ENCODE results near the gene NCAM1. TPM values are rescaled to one million over a fixed set of nuclear protein-coding genes. Genes with fewer than 3 reads are reported as not detected.

Gene NCAM1
- total RNA-seq, 1 experiment from 2014 or later = 5.9 TPM

DNA sequence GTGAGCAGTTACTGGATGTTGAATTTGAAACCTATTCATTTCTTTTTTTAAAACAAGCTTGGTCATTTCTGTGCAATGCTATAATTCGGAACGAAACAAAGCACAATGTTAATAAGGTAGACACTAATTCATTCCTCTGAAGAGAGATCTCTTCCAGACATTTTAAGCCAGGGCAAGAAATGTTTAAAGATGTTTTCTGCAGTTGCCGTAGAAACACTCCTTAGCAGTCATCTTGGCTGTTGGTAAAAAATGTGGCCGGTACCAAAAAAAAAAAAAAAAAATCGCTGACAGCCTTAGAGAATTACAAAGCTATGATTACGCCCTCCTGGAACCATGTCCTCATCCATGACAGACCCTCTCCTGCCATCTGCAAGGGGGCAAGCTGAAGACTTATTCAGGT, 286.7 kb downstream of the NCAM1 start (continued):
- TF ChIP-seq, protein P1, sequence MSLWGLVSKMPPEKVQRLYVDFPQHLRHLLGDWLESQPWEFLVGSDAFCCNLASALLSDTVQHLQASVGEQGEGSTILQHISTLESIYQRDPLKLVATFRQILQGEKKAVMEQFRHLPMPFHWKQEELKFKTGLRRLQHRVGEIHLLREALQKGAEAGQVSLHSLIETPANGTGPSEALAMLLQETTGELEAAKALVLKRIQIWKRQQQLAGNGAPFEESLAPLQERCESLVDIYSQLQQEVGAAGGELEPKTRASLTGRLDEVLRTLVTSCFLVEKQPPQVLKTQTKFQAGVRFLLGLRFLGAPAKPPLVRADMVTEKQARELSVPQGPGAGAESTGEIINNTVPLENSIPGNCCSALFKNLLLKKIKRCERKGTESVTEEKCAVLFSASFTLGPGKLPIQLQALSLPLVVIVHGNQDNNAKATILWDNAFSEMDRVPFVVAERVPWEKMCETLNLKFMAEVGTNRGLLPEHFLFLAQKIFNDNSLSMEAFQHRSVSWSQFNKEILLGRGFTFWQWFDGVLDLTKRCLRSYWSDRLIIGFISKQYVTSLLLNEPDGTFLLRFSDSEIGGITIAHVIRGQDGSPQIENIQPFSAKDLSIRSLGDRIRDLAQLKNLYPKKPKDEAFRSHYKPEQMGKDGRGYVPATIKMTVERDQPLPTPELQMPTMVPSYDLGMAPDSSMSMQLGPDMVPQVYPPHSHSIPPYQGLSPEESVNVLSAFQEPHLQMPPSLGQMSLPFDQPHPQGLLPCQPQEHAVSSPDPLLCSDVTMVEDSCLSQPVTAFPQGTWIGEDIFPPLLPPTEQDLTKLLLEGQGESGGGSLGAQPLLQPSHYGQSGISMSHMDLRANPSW (CRISPR knock-in tag; conservative IDR thresholded peaks at IDR 0.05; ENCODE audit: low read depth) = no peak
- TF ChIP-seq RORB (CRISPR knock-in tag; IDR thresholded peaks at IDR 0.05) = no peak
- TF ChIP-seq CREB1 (CRISPR knock-in tag; IDR thresholded peaks at IDR 0.05) = no peak
- TF ChIP-seq, protein P2, sequence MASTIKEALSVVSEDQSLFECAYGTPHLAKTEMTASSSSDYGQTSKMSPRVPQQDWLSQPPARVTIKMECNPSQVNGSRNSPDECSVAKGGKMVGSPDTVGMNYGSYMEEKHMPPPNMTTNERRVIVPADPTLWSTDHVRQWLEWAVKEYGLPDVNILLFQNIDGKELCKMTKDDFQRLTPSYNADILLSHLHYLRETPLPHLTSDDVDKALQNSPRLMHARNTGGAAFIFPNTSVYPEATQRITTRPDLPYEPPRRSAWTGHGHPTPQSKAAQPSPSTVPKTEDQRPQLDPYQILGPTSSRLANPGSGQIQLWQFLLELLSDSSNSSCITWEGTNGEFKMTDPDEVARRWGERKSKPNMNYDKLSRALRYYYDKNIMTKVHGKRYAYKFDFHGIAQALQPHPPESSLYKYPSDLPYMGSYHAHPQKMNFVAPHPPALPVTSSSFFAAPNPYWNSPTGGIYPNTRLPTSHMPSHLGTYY (CRISPR knock-in tag; IDR thresholded peaks at IDR 0.05) = no peak
- TF ChIP-seq, protein P3, sequence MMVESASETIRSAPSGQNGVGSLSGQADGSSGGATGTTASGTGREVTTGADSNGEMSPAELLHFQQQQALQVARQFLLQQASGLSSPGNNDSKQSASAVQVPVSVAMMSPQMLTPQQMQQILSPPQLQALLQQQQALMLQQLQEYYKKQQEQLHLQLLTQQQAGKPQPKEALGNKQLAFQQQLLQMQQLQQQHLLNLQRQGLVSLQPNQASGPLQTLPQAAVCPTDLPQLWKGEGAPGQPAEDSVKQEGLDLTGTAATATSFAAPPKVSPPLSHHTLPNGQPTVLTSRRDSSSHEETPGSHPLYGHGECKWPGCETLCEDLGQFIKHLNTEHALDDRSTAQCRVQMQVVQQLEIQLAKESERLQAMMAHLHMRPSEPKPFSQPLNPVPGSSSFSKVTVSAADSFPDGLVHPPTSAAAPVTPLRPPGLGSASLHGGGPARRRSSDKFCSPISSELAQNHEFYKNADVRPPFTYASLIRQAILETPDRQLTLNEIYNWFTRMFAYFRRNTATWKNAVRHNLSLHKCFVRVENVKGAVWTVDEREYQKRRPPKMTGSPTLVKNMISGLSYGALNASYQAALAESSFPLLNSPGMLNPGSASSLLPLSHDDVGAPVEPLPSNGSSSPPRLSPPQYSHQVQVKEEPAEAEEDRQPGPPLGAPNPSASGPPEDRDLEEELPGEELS (CRISPR knock-in tag; IDR thresholded peaks at IDR 0.05) = no peak

DNA sequence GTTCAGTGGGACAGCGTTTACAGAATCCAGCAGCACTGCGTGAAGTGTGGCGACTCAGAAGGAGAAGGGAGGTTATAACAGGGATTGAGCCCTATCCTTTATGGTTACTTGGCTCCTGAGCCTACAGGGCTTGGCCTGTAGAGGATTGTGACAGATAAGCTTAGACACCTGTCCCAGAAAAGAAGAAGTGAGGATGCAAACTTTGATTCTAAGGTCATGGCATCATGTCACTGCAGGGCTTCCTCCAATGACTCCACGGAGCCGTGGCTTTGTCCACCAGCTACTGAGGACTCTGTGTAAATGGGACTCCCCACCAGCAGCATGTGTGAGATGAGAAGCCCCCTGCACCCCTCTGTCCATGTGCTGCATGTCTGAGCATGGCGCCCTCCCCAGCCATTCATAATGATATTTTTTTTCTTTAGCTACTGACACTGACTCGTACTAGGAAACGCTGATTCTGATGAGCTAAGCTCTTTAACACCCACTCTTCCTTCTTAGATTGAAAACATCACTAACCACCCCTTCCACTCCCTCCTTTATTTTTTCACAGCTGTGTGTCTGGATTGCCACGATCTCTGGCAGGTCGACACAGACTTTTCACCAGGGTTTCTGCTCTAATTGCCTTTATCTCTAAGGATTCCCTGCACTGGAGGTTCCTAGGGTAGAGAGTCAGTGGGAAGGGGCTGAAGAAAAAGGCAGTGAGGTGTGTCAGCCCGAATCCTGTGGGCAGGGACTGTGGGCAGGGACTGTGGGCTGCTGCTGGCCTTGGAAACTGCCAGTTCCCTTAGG, 287.7 kb downstream of the NCAM1 start:
- Mint-ChIP-seq H3K27me3 (ENCODE audit: low read depth) (no peaks in the 10 kb centered on the region), H3K27ac (no peak overlapping the region), H3K9me3 (no peaks in the 10 kb centered on the region), H3K36me3 (no peaks in the 10 kb centered on the region), H3K4me1 (peaks cover 19% of the 10 kb centered on the region), H3K4me3 (no peak overlapping the region)
- TF ChIP-seq, protein P4, sequence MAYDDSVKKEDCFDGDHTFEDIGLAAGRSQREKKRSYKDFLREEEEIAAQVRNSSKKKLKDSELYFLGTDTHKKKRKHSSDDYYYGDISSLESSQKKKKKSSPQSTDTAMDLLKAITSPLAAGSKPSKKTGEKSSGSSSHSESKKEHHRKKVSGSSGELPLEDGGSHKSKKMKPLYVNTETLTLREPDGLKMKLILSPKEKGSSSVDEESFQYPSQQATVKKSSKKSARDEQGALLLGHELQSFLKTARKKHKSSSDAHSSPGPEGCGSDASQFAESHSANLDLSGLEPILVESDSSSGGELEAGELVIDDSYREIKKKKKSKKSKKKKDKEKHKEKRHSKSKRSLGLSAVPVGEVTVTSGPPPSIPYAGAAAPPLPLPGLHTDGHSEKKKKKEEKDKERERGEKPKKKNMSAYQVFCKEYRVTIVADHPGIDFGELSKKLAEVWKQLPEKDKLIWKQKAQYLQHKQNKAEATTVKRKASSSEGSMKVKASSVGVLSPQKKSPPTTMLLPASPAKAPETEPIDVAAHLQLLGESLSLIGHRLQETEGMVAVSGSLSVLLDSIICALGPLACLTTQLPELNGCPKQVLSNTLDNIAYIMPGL (CRISPR knock-in tag; IDR thresholded peaks at IDR 0.05) = no peak
- TF ChIP-seq, protein P5, sequence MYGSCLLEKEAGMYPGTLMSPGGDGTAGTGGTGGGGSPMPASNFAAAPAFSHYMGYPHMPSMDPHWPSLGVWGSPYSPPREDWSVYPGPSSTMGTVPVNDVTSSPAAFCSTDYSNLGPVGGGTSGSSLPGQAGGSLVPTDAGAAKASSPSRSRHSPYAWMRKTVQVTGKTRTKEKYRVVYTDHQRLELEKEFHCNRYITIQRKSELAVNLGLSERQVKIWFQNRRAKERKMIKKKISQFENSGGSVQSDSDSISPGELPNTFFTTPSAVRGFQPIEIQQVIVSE (CRISPR knock-in tag; IDR thresholded peaks at IDR 0.05; ENCODE audit: borderline replicate concordance) = no peak
- TF ChIP-seq, protein P6, sequence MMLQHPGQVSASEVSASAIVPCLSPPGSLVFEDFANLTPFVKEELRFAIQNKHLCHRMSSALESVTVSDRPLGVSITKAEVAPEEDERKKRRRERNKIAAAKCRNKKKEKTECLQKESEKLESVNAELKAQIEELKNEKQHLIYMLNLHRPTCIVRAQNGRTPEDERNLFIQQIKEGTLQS (CRISPR knock-in tag; conservative IDR thresholded peaks at IDR 0.05) = no peak
- TF ChIP-seq ESRRA (CRISPR knock-in tag; IDR thresholded peaks at IDR 0.05; ENCODE audit: borderline replicate concordance) (no peak), GTF2I (CRISPR knock-in tag; conservative IDR thresholded peaks at IDR 0.05) (no peak), NR2C2 (CRISPR knock-in tag; IDR thresholded peaks at IDR 0.05) (no peak), ZNF671 (CRISPR knock-in tag; IDR thresholded peaks at IDR 0.05) (no peak), ZNF232 (CRISPR knock-in tag; IDR thresholded peaks at IDR 0.05) (no peak), ZNF219 (CRISPR knock-in tag; IDR thresholded peaks at IDR 0.05; ENCODE audit: borderline replicate concordance) (no peak), MYBL2 (CRISPR knock-in tag; IDR thresholded peaks at IDR 0.05) (no peak), RELA (CRISPR knock-in tag; IDR thresholded peaks at IDR 0.05; ENCODE audit: borderline replicate concordance) (no peak)
- TF ChIP-seq, protein P7, sequence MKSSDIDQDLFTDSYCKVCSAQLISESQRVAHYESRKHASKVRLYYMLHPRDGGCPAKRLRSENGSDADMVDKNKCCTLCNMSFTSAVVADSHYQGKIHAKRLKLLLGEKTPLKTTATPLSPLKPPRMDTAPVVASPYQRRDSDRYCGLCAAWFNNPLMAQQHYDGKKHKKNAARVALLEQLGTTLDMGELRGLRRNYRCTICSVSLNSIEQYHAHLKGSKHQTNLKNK (CRISPR knock-in tag; IDR thresholded peaks at IDR 0.05) = no peak
- TF ChIP-seq, protein P8, sequence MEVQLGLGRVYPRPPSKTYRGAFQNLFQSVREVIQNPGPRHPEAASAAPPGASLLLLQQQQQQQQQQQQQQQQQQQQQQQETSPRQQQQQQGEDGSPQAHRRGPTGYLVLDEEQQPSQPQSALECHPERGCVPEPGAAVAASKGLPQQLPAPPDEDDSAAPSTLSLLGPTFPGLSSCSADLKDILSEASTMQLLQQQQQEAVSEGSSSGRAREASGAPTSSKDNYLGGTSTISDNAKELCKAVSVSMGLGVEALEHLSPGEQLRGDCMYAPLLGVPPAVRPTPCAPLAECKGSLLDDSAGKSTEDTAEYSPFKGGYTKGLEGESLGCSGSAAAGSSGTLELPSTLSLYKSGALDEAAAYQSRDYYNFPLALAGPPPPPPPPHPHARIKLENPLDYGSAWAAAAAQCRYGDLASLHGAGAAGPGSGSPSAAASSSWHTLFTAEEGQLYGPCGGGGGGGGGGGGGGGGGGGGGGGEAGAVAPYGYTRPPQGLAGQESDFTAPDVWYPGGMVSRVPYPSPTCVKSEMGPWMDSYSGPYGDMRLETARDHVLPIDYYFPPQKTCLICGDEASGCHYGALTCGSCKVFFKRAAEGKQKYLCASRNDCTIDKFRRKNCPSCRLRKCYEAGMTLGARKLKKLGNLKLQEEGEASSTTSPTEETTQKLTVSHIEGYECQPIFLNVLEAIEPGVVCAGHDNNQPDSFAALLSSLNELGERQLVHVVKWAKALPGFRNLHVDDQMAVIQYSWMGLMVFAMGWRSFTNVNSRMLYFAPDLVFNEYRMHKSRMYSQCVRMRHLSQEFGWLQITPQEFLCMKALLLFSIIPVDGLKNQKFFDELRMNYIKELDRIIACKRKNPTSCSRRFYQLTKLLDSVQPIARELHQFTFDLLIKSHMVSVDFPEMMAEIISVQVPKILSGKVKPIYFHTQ (CRISPR knock-in tag; IDR thresholded peaks at IDR 0.05) = no peak
- TF ChIP-seq, protein P9, sequence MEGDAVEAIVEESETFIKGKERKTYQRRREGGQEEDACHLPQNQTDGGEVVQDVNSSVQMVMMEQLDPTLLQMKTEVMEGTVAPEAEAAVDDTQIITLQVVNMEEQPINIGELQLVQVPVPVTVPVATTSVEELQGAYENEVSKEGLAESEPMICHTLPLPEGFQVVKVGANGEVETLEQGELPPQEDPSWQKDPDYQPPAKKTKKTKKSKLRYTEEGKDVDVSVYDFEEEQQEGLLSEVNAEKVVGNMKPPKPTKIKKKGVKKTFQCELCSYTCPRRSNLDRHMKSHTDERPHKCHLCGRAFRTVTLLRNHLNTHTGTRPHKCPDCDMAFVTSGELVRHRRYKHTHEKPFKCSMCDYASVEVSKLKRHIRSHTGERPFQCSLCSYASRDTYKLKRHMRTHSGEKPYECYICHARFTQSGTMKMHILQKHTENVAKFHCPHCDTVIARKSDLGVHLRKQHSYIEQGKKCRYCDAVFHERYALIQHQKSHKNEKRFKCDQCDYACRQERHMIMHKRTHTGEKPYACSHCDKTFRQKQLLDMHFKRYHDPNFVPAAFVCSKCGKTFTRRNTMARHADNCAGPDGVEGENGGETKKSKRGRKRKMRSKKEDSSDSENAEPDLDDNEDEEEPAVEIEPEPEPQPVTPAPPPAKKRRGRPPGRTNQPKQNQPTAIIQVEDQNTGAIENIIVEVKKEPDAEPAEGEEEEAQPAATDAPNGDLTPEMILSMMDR (IDR thresholded peaks at IDR 0.05) = no peak
- ChIA-PET POLR2A (interaction anchor here (0.5 kb wide), 1 partner anchor 384 kb away, joined by 3 read pairs; no protein-coding TSS in a partner anchor), CTCF (interaction anchor here (0.5 to 2.2 kb wide), 6 partner anchors 44 to 1101 kb away, joined by 3 to 6 read pairs (median 3); no protein-coding TSS in a partner anchor)
- DNase-seq (ENCODE audit: low spot score) (no peak), ATAC-seq (no peak)
